Esophagus muscularis mucosa (tissue), 3 donors: Measurements from ENCODE around the gene TMEM238L.

Experiments
- POLR2A ChIP-seq: fragments of 450-650 bp; IDR thresholded peaks from one replicate; pipeline ENCODE4 v1.6.1; 2017; ENCODE audit warnings: antibody characterized with exemption, moderate library complexity, mild to moderate bottlenecking, low read depth
- POLR2AphosphoS5 ChIP-seq, 2 donors: sonication (generic); formaldehyde crosslinking; IDR thresholded peaks; one replicate each; pipeline ENCODE4 v1.6.1; 2017; ENCODE audit warnings: antibody characterized with exemption in 2 of 2
- TF ChIP-seq, protein P1 (sequence below), 3 experiments: fragments of 200-600 bp in 2 of 3; fragments of 450-650 bp in 1 of 3; sonication (generic) in 2 of 3; IDR thresholded peaks; one replicate each; pipeline ENCODE4 v1.5.1; 2017 to 2019; ENCODE audit warnings: antibody characterized with exemption in 3 of 3, mild to moderate bottlenecking in 2 of 3, moderate library complexity in 1 of 3

DNA sequence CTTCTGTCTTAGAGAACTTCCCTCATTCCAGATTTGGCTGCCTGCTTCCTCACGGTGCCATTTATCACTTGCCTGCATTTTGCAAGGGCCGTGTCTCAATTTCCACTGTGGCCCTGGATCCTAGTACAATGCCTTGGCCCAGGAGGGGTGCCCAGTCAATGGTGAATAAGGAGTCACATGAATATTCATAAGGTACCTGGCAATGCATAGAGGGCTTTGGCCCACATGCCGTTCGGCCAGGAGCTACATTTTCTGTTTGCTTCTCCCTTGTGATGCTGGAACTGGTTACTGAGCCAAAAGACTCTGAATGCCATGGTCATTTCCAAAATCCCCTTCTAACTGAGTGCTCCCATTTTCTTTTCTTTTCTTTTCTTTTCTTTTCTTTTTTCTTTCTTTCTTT, 38.8 kb upstream of the TMEM238L start:
- TF ChIP-seq POLR2A (no peak), POLR2AphosphoS5 (IDR thresholded peaks at IDR 0.05) (no peak)
- TF ChIP-seq, protein P1, sequence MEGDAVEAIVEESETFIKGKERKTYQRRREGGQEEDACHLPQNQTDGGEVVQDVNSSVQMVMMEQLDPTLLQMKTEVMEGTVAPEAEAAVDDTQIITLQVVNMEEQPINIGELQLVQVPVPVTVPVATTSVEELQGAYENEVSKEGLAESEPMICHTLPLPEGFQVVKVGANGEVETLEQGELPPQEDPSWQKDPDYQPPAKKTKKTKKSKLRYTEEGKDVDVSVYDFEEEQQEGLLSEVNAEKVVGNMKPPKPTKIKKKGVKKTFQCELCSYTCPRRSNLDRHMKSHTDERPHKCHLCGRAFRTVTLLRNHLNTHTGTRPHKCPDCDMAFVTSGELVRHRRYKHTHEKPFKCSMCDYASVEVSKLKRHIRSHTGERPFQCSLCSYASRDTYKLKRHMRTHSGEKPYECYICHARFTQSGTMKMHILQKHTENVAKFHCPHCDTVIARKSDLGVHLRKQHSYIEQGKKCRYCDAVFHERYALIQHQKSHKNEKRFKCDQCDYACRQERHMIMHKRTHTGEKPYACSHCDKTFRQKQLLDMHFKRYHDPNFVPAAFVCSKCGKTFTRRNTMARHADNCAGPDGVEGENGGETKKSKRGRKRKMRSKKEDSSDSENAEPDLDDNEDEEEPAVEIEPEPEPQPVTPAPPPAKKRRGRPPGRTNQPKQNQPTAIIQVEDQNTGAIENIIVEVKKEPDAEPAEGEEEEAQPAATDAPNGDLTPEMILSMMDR (IDR thresholded peaks at IDR 0.05) = no peak
